ENCODE results near the gene RIGI.
"Not testable (repeated sequence)": the region's sequence is repeated elsewhere in the genome, so short reads cannot be mapped to it uniquely, and the experiment has no call there.

The RIGI gene

DNA sequence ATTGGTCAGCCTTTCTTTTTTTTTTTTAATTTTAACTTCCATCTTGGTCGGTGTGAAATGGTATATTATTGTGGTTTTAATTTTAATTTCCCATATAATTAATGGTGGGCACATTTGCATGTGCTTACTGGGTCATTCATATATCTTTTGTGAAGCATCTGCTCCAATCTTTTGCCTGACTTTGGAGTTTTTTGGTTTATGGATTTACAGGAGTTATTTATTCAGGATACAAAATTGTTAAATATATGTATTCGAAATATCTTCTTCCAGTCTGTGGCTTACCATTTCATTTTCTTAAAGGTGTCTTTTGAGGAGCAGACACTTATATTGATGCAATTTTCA is 682 bp upstream of the RIGI start:
- no peak for DNase-seq (ENCODE audit: low read depth in 2 of 2)

DNA sequence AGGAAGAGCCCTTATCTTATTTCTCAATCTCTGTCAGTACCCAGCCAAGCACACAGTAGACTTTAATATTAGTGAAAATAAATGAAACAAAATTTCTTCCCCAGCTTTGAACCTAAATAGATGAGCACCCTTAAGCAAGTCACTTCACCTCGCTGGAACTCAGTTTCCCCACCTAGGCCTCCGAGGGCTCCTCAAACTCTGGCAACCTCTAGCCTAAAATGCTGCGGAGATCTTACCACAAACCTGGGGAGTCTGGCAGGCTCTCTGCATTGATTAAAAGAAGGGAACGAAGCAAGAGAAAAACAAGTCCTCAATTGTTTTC is 326 bp downstream of the RIGI start:
- DNase-seq (ENCODE audit: low read depth in 2 of 2): no peak

DNA sequence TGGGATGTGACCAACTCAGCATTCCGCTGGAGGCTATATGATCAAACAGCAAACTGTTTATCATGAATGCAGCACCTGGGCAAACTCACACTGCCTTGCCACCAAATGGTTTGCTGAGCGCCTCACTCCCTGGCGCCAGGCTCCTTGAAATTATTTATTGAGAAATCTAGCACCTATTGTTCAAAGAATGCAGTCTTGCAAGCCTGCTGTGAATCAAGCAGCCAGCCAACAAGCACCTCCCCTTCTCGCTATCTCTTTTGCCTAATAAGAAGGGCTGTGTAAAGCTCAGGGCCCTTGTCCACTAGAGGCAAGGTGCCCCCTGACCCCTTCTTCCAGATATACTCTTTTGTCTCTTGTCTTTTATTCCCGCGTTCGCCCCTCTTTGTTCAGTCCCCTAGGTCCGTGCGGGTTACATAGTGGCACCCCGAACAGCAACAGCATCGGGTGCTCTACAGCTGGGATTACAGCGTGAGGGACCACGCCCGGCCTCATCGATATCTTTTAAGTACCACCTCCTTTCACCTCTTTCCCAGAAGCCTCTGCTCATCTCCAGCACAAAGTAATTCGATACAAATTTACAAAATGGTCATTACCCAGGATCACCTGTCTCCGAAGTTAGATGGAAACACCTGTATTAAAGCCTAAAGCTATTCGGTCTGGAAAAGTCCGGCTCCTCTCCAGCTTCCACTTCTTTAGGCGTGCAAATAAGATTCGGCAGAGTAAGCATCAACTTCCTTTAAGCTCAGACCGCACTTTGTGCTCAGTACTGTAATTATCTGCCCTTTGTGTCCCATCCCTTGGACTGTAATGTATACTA is 896 bp downstream of the RIGI start:
- peak in 1 of 2 experiments; percentile 2 for DNase-seq (ENCODE audit: low read depth in 2 of 2)

DNA sequence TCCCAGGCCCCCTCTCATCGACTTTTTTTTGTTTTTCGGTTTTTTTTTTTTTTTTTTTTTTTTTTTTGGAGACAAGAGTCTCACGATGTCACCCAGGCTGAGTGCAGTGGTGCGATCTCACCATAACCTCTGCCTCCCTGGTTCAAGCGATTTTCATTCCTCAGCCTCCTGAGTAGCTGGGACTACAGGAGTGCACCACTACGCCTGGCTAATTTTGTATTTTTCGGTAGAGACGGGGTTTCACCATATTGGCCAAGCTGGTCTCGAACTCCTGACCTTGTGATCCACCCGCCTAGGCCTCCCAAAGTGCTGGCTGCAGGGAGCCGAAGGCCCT is 1.5 kb downstream of the RIGI start:
- DNase-seq (ENCODE audit: low read depth in 2 of 2): not testable (repeated sequence)

DNA sequence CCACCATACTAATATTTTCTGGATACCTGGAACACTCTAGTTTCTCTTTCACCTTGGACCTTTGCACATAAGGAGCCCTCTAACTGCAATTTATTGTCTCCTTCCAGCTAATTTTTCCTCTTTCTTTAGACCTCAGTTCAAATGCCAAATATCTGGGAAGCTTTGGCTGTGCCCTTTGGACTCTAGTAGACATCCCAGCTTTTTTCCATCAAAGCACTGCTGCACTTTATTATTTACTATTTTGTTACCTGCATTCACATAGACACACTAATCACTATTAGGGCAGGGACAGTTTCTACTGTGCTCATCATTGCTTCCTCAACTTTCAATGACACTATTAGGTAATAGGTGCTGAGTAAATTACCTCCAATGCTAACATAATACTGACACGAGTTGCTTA is 2.1 kb downstream of the RIGI start:
- no peak for DNase-seq (ENCODE audit: low read depth in 2 of 2)

DNA sequence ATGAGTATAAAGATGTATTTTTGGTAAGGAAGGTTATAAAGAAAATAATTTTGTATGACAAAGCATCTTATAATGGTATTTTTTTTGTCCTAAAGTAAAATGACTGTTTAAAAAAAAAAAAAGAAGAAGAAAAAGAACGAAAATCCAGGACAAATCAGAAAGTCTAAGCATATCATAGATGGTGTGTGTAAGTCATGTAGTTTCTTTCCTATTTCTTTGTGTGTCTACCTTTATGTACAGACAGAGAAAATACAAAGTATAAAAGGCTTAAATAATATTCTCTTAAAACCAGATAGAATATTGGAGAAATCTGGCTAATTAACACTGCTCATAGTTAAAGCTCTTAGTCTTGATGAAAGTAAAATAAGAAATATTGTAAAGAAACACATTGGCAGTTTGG is 7.7 kb downstream of the RIGI start:
- DNase-seq (ENCODE audit: low read depth in 2 of 2): no peak

DNA sequence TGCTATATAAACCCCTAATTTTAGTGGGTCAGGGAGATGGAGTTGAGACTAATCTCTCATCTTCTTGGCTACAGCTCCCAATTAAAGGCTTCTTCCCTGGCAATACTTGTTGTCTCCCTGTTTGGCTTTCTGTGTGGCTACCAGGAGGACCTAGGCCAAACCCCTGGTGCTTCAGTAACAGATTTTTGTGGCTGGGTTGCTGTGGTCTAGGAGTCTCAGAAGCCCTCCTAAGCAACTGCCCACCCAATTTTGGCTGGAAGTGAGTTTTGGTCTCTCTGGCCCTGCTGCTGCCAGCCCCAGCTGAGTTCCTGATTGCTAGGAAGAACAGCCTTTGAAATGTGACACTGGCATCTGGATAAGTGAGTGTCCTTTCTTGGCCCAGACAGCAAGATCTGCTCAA is 9.8 kb downstream of the RIGI start:
- no peak for DNase-seq (ENCODE audit: low read depth in 2 of 2)

DNA sequence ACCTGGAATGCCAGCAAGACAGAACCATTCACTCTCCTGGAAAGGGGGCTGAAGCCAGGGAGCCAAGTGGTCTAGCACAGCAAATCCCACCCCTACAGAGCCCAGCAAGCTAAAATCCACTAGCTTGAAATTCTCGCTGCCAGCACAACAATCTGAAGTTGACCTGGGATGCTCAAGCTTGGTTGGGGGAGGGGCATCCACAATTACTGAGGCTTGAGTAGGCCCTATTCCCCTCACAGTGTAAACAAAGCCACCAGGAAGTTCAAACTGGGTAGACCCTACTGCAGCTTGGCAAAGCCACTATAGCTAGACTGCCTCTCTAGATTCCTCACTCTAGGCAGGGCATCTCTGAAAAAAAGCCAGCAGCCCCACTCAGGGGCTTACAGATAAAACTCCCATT is 17.3 kb downstream of the RIGI start:
- no peak for DNase-seq (ENCODE audit: low read depth in 2 of 2)

DNA sequence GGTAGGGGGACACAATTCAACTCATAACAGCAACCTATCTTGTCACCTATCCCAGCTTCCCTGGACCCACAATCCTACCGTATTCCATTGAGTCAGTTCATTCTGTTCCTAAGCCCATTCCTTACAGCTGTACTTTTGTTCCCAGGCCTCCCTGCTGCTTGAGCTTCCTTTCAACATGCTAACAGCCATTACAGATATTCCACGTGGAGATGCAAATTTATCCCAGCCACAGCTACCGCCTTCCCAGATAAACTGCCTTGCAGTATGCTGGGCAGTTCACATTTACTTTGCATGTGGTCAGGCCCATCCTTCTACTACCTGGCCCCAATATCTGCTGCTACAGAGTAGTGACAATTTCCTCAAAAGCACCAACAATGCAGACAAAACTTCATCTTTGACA is 23.0 kb downstream of the RIGI start:
- DNase-seq (ENCODE audit: low read depth in 2 of 2): no peak

DNA sequence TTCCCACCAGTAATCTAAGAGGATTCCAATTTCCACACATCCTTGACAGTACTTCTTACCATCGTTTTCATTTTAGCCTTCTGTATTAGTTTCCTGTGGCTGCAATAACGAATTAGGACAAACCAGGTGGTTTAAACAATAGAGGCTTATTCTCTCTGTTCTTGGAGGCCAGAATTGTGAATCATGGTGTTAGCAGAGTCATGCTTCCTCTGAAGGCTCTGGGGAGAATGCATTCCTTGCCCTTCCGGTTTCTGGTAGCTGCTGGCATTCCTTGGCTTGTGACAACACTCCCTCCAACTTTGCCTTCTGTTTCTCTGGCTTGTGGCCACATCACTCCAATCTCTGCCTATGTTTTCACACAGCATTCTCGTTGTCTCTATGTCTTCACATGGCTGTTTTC is 23.5 kb downstream of the RIGI start:
- DNase-seq (ENCODE audit: low read depth in 2 of 2): no peak

DNA sequence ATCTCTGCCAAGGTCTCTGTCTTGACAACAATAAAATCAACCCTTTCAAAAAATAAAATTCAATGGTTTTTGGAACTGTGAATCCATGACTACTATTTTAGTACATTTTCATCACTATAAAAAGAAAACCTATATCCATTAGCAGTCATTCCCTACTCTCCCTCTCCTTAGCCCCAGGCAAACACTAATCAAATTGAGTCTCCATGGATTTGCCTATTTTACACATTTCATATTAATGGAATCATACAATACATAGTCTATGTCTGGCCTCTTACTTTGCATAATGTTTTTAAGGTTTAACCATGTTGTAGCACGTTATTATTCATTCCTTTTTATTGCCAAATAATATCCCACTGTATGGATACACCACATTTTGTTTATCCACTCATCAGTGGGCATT is 24.1 kb downstream of the RIGI start:
- no peak for DNase-seq (ENCODE audit: low read depth in 2 of 2)

DNA sequence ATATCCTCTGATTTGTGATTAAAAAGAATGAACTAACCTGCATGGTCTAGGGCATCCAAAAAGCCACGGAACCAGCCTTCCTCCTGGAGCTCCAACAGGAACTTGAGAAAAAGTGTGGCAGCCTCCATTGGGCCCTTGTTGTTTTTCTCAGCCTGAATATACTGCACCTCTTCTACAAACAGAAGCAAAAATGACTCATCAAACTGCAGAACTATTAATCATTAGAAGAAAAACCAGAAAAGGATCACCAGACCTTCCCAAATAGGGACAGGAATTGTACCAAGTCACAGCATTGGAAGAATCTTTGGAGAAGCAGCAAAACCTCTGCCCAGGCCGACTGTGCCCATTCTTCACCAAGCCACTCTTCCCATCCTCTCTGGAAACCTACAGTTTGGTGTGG is 25.2 kb downstream of the RIGI start:
- DNase-seq (ENCODE audit: low read depth in 2 of 2): no peak

DNA sequence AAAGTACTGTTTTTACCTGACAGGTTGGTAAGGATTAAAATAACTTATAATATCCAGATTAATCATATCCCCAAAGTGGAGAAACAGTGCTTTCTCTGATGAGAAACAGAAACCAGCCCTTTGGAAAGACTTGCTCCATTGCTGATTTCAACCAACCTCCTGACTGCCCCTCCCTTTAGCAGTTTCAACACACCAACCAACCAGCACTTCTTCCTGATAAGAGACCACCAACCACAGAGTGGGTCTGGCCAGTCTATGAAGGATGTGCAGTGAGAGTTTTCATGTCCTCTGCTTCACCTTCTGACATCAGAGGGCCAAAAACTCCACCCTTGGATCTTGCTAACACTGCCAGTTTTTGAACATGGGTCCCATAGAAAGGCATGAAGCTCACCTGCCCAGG is 28.1 kb downstream of the RIGI start:
- no peak for DNase-seq (ENCODE audit: low read depth in 2 of 2)

DNA sequence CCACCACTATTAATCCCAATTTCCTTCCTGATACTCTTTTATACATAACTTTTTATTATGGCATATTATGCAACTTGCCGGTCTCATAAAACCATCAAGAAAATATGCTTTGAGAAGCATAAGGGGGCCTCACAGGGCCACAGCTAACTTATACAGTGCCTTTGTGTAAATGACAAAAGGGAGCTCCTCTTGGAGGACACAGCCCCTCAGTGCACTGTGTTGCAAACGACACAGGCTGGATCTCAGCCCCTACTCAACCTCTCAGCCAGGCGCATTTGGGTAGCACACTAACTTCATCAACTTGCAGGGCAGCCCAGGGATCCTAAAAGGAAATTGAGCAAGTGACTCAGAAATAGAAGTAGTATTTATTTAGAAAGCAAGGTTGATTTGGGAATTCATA is 35.4 kb downstream of the RIGI start:
- no peak for DNase-seq (ENCODE audit: low read depth in 2 of 2)

DNA sequence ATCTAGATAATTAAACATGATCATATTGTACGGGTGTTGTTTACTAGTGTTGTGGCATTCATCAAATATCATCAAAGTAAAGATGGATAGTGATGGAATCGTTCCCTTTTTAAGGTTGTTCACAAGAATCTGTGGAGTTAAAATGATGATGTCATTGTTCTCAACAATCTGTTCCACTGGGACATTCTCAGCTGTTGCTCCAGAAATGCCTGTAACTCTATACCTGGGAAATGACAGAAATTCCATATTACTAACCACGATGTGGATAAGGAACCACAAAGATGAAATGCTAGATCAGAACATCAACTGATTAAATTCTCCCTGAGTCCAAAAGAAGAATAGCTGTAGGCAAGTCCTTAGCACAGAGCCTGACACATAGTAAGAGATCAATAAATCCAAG is 38.0 kb downstream of the RIGI start:
- DNase-seq (ENCODE audit: low read depth in 2 of 2): no peak

DNA sequence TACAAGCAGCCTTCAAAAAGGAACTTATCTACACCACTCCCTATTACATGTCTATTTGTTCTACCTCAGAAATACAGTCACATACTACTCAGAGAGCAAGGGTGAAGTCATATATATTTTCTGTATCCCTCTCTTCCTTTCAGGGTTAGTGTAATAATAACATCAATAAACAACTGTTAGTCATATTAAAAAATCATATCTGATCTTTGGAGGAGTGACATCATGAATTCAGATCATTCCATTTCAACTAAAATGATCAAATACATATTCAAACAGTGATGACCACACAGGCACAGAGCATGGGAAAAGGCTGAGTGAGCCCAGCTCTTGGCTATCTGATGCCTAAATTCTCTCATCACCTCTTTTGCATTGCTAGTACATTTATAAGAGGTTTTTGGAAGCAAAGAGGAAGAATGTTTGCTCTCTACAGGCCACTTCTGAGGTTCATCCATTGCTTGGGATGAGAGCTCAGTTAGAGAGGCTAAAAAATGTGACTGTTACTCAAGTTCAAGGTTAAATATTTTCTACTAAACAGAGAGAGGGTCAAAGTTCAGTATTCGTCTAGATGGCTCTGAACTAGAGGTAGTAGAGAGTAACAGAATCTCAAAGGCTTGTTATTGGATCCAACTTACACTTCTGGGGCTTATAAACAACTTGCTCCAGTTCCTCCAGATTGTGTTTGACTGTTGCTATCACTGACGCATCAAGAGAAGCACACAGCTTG is 39.0 kb downstream of the RIGI start:
- DNase-seq (ENCODE audit: low read depth in 2 of 2): no peak

DNA sequence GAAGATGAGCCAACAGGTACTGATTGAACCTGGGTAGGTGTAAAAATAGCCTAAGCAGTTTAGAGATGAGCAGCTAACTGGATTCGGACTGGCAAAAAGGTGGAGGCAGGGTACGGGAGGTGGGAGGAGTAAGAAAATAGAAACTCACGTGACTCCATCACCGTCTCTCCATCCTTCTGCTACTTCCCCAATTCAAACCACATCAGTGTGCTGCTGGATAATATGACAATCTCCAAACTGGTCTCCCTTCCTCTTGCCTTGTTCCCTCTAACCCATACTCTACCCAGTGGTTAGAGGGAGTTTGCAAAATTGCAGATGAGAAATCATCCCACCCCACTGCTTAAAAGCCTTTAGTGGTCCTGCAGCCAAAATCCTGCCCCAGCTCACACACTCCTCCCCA is 42.7 kb downstream of the RIGI start:
- no peak for DNase-seq (ENCODE audit: low read depth in 2 of 2)
